HepG2 (cell line): Measurements from ENCODE around the gene KDM3B. TPM values are rescaled to one million over a fixed set of nuclear protein-coding genes. Genes with fewer than 3 reads are reported as not detected.

Experiments
- ATF5 ChIP-seq: sonication (generic); formaldehyde crosslinking; IDR thresholded peaks from 2 replicates; pipeline ENCODE4 v1.4.0; 2020; ENCODE audit warnings: mild to moderate bottlenecking, low read depth, missing genetic modification reagents
- DMAP1 ChIP-seq: IDR thresholded peaks from 2 replicates; pipeline ENCODE4 v1.6.1; 2016
- DR1 ChIP-seq: sonication (generic); formaldehyde crosslinking; IDR thresholded peaks from 2 replicates; pipeline ENCODE4 v1.8.0; 2021; ENCODE audit warnings: mild to moderate bottlenecking, missing genetic modification reagents, inconsistent platforms
- ETS1 ChIP-seq: sonication (generic); formaldehyde crosslinking; IDR thresholded peaks from 2 replicates; pipeline ENCODE4 v1.4.0; 2020; ENCODE audit warnings: missing genetic modification reagents
- FOSL2 ChIP-seq: sonication (generic); formaldehyde crosslinking; IDR thresholded peaks from 2 replicates; pipeline ENCODE4 v1.4.0; 2020; ENCODE audit warnings: missing genetic modification reagents
- HNRNPLL ChIP-seq: fragments of 200-400 bp; formaldehyde crosslinking; IDR thresholded peaks from 2 replicates; pipeline ENCODE4 v1.6.1; 2017; ENCODE audit warnings: mild to moderate bottlenecking, low read depth, low read length; ENCODE audit not compliant: poor library complexity, severe bottlenecking
- RBM22 ChIP-seq: fragments of 200-400 bp; formaldehyde crosslinking; optimal IDR thresholded peaks from 2 replicates; pipeline ENCODE3; 2017; ENCODE audit warnings: mild to moderate bottlenecking, low read length, moderate library complexity
- SRSF1 ChIP-seq: fragments of 200-400 bp; formaldehyde crosslinking; optimal IDR thresholded peaks from 2 replicates; pipeline ENCODE3; 2017; ENCODE audit warnings: mild to moderate bottlenecking, low read depth, low read length, moderate library complexity
- TBP ChIP-seq: sonication (generic); formaldehyde crosslinking; IDR thresholded peaks from 2 replicates; pipeline ENCODE4 v1.5.0; 2020; ENCODE audit warnings: missing genetic modification reagents
- TIGD3 ChIP-seq: sonication (generic); formaldehyde crosslinking; IDR thresholded peaks from 2 replicates; pipeline ENCODE4 v1.5.1; 2020; ENCODE audit warnings: mild to moderate bottlenecking, missing genetic modification reagents, borderline replicate concordance
- YY1 ChIP-seq: IDR thresholded peaks from 2 replicates; pipeline ENCODE4 v1.6.1; 2011; ENCODE audit warnings: low read length, low read depth, moderate library complexity, mild to moderate bottlenecking; ENCODE audit not compliant: insufficient read depth, insufficient replicate concordance
- ZNF251 ChIP-seq: sonication (generic); formaldehyde crosslinking; IDR thresholded peaks from 2 replicates; pipeline ENCODE4 v1.9.0; 2021; ENCODE audit warnings: mild to moderate bottlenecking, missing genetic modification reagents
- ZNF382 ChIP-seq: sonication (generic); formaldehyde crosslinking; IDR thresholded peaks from 2 replicates; pipeline ENCODE4 v1.5.0; 2020; ENCODE audit warnings: missing genetic modification reagents, mild to moderate bottlenecking, borderline replicate concordance
- ZNF407 ChIP-seq: sonication (generic); formaldehyde crosslinking; IDR thresholded peaks from one replicate; pipeline ENCODE4 v1.5.1; 2020; ENCODE audit warnings: mild to moderate bottlenecking, missing genetic modification reagents; ENCODE audit errors: not compliant biosample characterization
- ZNF414 ChIP-seq: sonication (generic); formaldehyde crosslinking; IDR thresholded peaks from 2 replicates; pipeline ENCODE4 v1.5.0; 2020; ENCODE audit warnings: missing genetic modification reagents
- ZNF556 ChIP-seq: sonication (generic); formaldehyde crosslinking; IDR thresholded peaks from 2 replicates; pipeline ENCODE4 v1.4.0; 2020; ENCODE audit warnings: mild to moderate bottlenecking, missing genetic modification reagents, borderline replicate concordance
- ZNF75D ChIP-seq: sonication (generic); formaldehyde crosslinking; IDR thresholded peaks from 2 replicates; pipeline ENCODE4 v1.8.1; 2023; ENCODE audit warnings: missing genetic modification reagents, mild to moderate bottlenecking, borderline replicate concordance
- polyA plus RNA-seq, 8 experiments: library from polyadenylated mRNA; depleted of rRNA in 3 of 8; stranded (reverse) in 7 of 8; unstranded in 1 of 8; fragments of >200 nt; fragmentation: Illumina TruSeq in 4 of 8; extraction: Trizol in 4 of 8; gene quantifications; 2 replicates each; pipeline versions ENCODE4 v1.2.1 to v1.2.3, GENCODE V29; 2011 to 2016; ENCODE audit warnings: low read depth in 4 of 8, missing spikeins in 1 of 8, mixed read lengths in 1 of 8; ENCODE audit not compliant: insufficient read depth in 1 of 8
- total RNA-seq, 5 experiments: library from RNA; depleted of rRNA; stranded (reverse); fragments of >200 nt; fragmentation: Illumina TruSeq; extraction: Trizol; gene quantifications; 2 replicates each; pipeline ENCODE4 v1.2.3, GENCODE V29; 2016; ENCODE audit warnings: low read depth in 1 of 5

Gene KDM3B
- total and polyA plus RNA-seq, 2 of the 13 experiments (the other 11 are each of a cell fraction or from before 2014, with no cell fraction given): 19.7 to 34.3 TPM

- TF ChIP-seq YY1 (peak; percentile 75), ZNF251 (CRISPR knock-in tag) (no peak), ZNF414 (CRISPR knock-in tag) (no peak; the same call in 1 of the 2 replicates), ZNF75D (CRISPR knock-in tag) (no peak), SRSF1 (no peak), TBP (no peak), ZNF407 (CRISPR knock-in tag) (no peak), ZNF382 (CRISPR knock-in tag) (no peak), DR1 (no peak; the same call in 1 of the 2 replicates), TIGD3 (CRISPR knock-in tag) (no peak), ZNF556 (CRISPR knock-in tag) (peak; percentile 62; the same call in 1 of the 2 replicates), DMAP1 (no peak), HNRNPLL (peak; percentile 47), RBM22 (no peak), ETS1 (CRISPR knock-in tag) (no peak), ATF5 (CRISPR knock-in tag) (no peak), FOSL2 (CRISPR knock-in tag) (0 out of 2 replicates have a peak, but pooled peaks have one; percentile 15)
Measured at GRCh38 chr5:138352071-138352721, at the start of gene KDM3B (continued).
